ENCODE measurements around the gene SLC7A8. TPM values are rescaled to one million over a fixed set of nuclear protein-coding genes. Genes with fewer than 3 reads are reported as not detected.

The SLC7A8 gene
- total RNA-seq, 1 donor from 2014 or later = 36.8 TPM

DNA sequence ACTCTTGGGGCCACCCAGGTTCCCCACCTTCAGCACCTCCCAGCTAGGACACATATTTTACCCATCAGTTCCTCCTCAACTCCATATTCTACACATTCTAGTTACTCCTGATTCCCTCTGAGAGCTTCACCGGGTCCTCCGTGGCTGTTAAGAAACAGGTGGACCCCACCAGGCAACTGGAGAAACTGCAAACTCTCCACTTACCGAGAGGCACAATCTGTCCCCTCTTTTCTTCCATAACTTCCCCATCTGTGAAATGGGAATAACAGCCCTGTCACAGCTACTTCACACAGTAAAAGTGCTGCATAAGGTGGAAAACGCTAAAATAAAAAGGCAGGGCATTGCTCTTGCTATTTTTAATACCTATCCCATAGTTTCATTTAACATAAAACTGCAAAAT lies 1.5 kb downstream of the SLC7A8 start:
- no peak for ATAC-seq
- Histone ChIP-seq H3K36me3 (no peaks in the 10 kb centered on the region), H3K9me3 (no peaks in the 10 kb centered on the region), H3K4me3 (peak overlapping the region; percentile 55), H3K27me3 (ENCODE audit: low read depth) (no peaks in the 10 kb centered on the region), H3K4me1 (peaks cover 13% of the 10 kb centered on the region), H3K27ac (peak overlapping the region; percentile 18)
- no peak for DNase-seq
- TF ChIP-seq CTCF (IDR thresholded peaks at IDR 0.05) = no peak
- intact Hi-C loops (cut with DNase I) = no loop called here

GRCh38 chr14:23181453-23181852 lies 2.0 kb downstream of the SLC7A8 start:
- TF ChIP-seq CTCF (IDR thresholded peaks at IDR 0.05) = no peak
- Histone ChIP-seq H3K27me3 (ENCODE audit: low read depth) (no peaks in the 10 kb centered on the region), H3K4me3 (peak overlapping the region; percentile 55), H3K4me1 (peaks cover 13% of the 10 kb centered on the region), H3K36me3 (no peaks in the 10 kb centered on the region), H3K27ac (peak overlapping the region; percentile 18), H3K9me3 (no peaks in the 10 kb centered on the region)
- DNase-seq (no peak), ATAC-seq (peak in 1 of 2 donors; percentile 13)
- intact Hi-C loops (cut with DNase I) = no loop called here

DNA sequence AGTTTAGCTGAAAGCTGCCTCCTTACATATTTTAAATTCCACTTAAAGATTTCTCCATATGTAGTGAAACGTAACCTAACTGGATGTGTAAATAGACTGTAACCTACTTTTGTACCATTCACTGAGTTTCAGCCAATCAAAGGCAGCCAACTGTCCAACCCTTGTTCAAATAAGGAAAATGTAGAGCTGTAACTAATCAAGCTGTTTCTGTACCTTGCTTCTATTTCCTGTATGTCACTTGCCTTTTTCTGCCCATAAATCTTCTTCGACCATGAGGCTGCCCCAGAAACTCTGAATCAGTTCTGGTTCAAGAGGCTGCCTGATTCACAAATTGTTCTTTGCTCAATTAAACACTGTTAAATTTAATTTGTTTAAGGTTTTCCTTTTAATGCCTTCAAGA lies 6.3 kb downstream of the SLC7A8 start:
- H3K27me3 ChIP-seq (ENCODE audit: low read depth) = no peaks in the 10 kb centered on the region
- H3K27ac ChIP-seq = no peak overlapping the region
- peaks cover 33% of the 10 kb centered on the region for H3K4me1 ChIP-seq
- no peak for TF ChIP-seq CTCF (IDR thresholded peaks at IDR 0.05)
- DNase-seq (no peak), ATAC-seq (peak in 1 of 2 donors; percentile 51)
- no peaks in the 10 kb centered on the region for H3K36me3 ChIP-seq
- H3K9me3 ChIP-seq = no peaks in the 10 kb centered on the region
- no peak overlapping the region for H3K4me3 ChIP-seq
- intact Hi-C loops (cut with DNase I) = no loop called here

GRCh38 chr14:23175823-23176222 lies 7.6 kb downstream of the SLC7A8 start:
- Histone ChIP-seq H3K4me3 (no peak overlapping the region), H3K27me3 (ENCODE audit: low read depth) (no peaks in the 10 kb centered on the region), H3K27ac (no peak overlapping the region), H3K4me1 (peaks cover 34% of the 10 kb centered on the region), H3K9me3 (no peaks in the 10 kb centered on the region), H3K36me3 (no peaks in the 10 kb centered on the region)
- DNase-seq = no peak
- intact Hi-C loops (cut with DNase I) = no loop called here
- ATAC-seq = no peak
- no peak for TF ChIP-seq CTCF (IDR thresholded peaks at IDR 0.05)

GRCh38 chr14:23174296-23175184 lies 8.9 kb downstream of the SLC7A8 start:
- no peak overlapping the region for H3K4me3 ChIP-seq
- ATAC-seq = peak; percentile 47 to 66

More at GRCh38 chr14:23174296-23175184, 8.9 kb downstream of the SLC7A8 start:
- DNase-seq = no peak
- H3K27me3 ChIP-seq (ENCODE audit: low read depth) = no peaks in the 10 kb centered on the region
- peaks cover 34% of the 10 kb centered on the region for H3K4me1 ChIP-seq
- intact Hi-C loops (cut with DNase I) = no loop called here
- H3K36me3 ChIP-seq = no peaks in the 10 kb centered on the region
- H3K9me3 ChIP-seq = no peaks in the 10 kb centered on the region
- TF ChIP-seq CTCF (IDR thresholded peaks at IDR 0.05) = no peak
- H3K27ac ChIP-seq = no peak overlapping the region

Measured in lower lobe of right lung (tissue), 2 donors.